HG02870 (cell line): Measurements from ENCODE around the gene SEC14L2.
"Not testable (repeated sequence)": the region's sequence is repeated elsewhere in the genome, so short reads cannot be mapped to it uniquely, and the experiment has no call there.

Source experiments
- ATAC-seq: cut with Tn5 transposase; IDR thresholded peaks from one replicate; pipeline ENCODE4 v1.9.1; 2021; ENCODE audit warnings: mild to moderate bottlenecking, moderate library complexity; ENCODE audit not compliant: unreplicated experiment

Gene SEC14L2

DNA sequence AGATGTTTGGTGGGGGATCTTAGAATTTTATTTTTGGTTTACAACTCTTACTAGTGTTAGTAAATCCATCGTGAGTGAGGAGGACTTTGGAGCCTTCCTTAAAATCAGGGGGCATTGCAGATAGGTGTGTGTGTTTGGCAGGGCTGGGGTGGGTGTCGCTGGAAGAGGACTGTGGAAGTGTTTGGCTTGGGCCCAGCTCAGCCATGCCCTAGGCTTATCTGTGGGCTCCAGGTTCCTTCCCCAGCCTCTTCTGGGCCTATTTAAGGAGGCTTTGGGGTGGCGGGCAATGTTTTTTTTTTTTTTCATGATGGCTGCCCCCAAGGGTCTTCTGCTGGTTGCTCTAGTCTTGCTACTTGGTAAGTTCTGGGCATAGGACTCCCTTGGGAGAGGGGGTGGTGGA, 50.8 kb downstream of the SEC14L2 start:
- ATAC-seq, result no peak

DNA sequence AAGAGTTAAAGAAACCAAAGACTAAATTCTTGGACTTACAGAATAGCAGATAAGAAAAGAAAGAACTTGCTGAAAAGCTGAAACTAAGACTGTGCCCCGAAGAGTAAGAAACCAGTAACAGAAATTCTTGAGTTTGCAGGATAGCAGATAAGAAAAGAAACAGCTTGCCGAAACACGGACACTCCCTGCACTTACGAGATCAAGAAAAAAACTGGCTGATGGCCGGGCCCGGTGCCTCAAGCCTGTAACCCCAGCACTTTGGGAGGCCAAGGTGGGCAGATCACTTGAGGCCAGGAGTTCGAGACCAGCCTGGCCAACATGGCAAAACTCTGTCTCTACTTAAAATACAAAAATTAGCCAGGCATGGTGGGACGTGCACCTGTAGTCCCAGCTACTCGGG, 54.7 kb downstream of the SEC14L2 start:
- ATAC-seq, result not testable (repeated sequence)

DNA sequence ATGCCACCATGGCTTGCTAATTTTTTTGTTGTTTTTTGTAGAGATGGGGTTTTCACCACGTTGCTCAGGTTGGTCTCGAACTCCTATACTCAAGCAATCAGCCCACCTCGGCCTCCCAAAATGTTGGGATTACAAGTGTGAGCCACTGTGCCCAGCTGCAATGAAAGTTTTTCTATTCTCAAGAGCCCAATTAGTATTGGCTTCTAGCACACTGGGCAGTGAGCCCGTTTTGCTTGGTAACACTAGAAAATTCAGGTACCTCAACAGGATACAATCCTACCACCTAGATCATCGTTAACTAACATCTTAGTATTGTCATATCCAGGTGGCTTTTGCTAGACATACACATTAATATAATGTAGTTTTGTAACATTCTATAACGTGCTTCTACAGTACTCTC, 56.0 kb downstream of the SEC14L2 start:
- ATAC-seq, result no peak

DNA sequence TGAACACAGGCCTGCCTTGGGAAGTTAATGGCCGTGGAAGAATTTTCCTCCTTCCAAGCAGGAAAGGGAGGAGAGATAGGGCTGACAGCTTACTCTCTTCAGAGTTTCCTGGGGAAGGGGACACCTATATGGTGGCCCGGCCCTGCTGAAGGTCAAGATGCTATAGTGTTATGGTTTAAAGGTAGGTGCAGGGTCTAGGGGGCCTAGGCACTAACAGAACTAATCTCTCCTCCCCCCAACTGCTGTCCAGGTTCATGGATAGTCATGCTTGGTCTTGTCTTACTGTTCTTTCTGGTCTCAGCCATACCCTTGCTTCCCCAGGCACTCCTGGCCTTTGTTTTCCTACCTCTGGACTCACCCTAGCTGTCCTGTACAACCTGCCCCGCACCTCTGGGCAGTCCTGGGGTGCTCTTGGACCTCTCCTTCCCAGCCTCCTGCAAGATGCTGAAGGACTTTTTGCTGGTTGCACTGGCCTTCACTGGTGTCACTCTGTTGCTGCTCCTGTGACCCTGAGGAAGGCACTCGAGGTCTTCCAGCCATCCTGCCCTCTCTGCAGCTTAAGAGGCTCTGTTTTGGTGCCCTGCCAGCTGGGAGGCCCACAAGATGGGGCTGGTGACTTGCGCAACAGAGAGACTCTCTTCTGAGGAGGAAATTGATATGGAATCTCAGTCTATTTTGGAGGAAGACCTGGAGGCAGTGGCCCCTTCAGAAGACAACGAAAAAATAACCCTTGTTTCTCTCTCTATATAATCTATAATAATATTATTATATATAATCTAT, 57.1 kb downstream of the SEC14L2 start:
- no peak for ATAC-seq

DNA sequence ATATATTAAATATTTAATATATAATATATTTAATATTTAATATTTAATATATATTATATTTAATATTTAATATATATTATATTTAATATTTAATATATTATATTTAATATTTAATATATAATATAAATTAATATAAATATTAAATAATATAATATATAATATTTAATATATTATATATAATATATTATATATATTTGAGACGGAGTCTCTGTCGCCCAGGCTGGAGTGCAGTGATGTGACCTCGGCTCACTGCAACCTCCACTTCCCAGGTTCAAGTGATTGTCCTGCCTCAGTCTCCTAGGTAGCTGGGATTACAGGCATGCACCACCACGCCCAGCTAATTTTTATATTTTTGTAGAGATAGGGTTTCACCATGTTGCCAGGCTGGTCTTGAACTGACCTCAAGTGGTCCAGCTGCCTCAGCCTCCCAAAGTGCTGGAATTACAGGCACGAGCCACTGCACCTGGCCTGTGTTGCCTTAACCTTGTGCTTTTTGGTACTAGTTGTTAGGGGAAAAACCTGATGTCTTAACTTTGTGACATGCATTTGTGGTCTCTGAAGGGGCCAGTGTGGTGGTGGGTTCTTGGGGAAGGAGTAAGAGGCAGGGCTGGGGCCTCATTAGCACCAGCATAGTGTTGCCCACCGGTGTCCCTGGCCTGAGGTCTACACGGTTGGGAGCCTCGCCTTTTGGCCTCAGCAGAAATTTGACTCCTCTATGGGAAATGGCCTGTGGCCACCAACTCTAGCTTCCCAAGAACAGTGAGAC, 58.4 kb downstream of the SEC14L2 start:
- no peak for ATAC-seq

DNA sequence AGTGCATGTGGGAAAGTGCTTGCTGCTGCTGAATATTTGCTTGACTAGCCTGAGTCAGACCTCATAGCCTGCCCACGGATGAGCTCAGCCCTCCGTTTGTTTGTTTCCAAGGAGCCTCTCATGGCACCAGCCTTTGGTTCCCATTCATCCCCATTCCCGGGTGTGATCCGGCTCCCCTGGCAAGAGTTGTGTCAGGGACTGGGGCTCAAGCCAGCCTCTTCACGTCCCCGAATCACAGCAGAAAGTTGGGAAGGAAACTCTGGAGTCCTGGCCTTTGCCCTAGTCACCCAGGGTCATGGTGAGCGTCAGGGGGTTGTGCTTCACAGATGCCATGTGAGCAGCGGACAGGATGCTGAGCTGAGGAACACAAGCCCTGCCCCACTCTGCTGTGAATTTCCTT, 61.2 kb downstream of the SEC14L2 start:
- no peak for ATAC-seq

DNA sequence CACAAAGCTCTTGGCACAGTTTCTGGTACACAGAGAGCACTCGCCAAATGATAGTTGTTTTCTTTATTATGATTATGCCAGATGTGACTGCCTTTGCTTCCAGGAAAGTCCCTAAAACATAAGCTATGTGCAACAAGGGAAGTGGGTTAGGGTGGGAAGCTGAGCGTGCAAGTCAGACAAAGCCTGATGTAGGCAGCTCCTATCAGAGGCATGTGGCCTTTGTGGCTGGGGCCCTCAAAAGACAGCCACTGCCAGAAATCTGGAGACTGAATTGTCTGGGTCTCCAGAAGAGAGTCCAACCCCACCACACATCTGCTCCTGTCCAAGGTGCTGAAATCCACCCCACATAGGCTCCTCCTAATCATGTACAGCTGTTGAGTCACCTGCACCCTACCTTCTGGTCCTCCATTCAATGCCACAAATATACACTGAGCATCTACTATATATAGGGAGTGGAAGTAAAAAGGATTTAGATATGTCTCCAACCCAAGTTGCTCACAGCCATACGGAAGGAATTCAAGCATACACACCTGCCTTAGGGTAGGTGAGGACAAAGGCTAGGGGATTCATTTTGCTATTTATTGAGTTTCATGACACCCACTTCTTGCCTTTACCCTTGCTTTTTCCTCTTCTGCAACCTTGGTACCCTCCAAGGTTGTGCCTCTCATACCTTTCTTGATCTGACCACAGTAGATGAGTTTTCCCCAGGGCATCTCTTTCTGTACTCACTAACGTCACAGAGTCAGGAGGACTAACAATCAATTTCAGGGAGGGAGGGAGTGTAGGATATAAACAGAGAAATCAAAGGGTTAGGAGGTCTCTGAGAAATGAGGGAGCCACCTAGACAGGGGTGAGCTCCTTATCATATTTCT, 62.6 kb downstream of the SEC14L2 start:
- no peak for ATAC-seq

DNA sequence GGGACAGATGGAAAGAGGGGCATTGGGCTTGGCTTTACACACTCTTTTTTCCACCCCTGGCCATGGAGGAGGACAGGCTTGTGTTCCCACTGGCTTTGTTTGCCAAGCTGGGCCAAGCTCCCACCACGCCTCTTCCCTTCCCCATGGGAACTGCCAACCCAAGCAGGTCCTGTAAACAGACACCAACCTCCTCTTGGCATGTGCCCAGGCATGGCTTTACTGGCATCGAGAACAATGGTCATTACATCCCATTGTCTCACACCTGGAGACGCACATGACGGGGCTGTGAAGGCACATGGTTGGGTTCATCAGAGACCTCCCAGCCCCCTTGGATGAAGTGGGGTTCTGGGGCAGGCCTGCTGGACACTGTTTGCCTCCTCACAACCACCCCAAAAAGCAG, 63.3 kb downstream of the SEC14L2 start:
- no peak for ATAC-seq

DNA sequence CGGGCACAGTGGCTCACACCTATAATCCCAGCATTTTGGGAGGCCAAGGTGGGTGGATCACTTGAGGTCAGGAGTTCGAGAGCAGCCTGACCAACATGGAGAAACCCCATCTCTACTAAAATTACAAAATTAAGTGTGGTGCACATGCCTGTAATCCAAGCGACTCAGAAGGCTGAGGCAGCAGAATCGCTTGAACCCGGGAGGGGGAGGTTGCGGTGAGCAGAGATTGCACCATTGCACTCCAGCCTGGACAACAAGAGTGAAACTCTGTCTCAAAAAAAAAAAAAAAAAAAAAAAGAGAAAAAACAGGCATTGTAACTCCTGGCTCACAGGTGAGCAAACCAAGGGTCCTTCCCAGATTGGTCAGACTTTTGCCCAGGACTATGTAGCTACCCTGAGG, 63.7 kb downstream of the SEC14L2 start:
- ATAC-seq, result not testable (repeated sequence)

DNA sequence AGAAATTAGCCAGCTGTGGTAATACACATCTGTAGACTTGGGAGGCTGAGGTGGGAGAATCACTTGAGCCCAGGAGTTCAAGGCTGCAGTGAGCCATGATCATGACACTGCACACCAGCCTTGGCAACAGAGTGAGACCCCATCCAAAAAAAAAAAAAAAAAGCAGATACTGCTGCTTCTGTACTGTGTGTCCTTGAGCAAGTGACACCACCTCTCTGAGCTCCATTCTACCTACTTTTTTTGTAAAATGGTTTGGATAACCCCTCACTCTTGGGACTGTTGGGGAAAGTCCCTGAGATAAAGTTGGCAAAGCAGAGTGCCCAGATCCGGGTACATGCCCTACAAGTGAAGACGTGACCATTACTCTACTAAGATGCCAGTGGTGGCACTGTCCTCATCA, 72.3 kb downstream of the SEC14L2 start:
- no peak for ATAC-seq

DNA sequence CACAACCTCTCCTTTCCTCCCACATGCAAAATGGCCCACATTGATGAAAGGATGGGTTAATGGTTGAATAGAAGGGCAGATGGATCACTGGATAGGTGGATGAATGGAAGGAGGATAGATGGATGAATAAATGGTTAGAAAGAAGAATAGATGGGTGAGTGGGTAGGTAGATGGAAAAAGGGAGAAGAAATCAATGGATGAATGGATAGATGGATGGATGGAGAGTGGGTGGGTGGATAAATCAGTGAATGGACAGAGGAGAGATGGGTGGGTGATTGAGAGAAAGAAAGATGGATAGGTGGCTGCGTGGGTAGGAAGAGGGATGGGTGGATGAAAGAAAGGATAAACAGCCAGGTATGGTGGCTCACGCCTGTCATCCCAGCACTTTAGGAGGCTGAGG, 73.8 kb downstream of the SEC14L2 start:
- no peak for ATAC-seq

DNA sequence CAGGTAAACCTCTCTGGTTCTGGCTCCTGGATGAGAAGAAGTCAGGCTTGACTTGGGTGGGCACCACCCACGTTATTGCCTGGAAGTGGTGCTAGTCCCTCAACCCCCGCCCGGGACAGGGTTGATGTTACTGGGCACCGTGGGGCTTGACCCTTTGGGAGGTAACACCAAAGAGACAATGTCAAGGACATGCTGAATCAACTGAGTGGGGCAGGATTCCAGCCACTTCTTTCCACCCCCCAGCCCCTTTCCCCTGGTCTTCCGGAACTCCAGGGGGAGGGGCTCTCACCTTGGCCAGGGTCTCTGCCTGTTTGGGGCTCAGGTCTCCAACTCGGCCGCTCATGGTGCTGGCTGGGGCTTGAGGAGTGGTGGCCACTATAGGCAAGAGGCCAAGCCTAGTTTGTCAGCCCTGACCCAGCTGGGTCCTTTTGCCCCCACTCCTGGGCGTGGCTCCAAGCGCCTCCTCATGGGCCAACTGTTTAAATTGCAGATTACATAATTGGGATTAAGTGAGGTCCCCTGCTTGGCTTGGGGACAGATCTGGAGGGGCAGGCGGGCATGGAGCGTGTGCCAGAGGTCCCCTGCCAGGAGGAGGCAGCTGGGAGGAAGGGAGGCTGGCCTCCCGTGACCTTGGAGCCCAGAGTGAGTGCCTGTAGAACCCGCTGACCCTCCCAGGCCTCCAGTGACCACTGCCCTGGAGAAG, 74.9 kb downstream of the SEC14L2 start, which contains the start of gene SEC14L3:
SEC14L3 (minus strand) TSS at position 402 of the 703 bp plus-strand sequence; CDS start at position 343, 59 bp downstream.
- no peak for ATAC-seq

DNA sequence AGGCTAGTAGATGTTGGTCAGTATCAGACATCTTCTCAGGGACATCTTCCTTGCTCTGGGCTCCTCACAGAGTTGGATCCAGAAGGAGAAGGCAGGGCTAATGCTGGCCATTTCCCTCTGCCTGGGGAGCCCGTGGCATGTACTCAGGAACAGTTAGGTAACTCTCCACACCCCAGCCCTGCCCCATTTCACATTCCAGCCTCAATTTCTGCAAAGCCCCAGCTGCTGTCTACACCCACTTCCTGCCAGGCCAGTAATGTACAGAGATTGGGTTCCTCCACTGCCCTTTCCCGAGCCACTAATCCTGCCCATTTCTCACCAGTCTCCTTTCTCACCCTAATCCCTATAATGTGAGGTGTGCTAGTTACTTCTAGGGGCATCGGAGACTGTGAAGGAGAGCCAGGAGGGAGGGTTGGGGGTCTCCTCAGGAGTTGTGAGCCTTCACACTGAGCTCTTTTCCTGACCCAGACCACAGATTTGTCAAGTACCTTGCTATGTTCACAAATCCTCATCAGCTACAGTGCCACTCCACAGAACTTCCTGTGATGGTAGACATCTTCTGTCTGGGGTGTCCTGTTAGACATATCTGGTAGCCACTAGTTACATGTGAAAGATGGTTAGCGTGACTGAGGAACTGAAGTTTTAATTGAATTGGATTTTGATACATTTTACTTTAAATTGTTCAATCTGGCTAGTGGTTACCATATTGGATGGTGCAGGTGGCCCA, 76.3 kb downstream of the SEC14L2 start:
- no peak for ATAC-seq

DNA sequence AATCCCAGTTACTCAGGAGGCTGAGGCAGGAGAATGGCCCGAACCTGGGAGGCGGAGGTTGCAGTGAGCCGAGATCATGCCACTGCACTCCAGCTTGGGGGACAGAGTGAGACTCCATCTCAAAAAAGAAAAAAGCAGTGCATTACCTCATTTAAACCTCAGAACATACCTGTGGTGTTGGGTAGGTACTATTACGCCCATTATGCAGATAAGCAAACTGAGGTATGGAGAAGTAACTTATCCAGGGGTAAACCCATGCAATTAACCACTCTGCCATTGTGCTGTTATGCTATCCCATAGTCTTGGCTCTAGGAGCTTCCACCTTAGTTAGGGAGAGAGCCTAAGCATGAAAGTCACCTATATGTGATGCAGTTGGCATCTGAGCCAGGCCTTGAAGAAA, 77.3 kb downstream of the SEC14L2 start:
- no peak for ATAC-seq
